Activated naive CD4-positive, alpha-beta T cell treated with anti-CD3 and anti-CD28 coated beads, Interleukin-2, amount 10 ng/mL, durations not matched to agents 7 days and 5 days (primary cell): ENCODE results near the gene RPS6KA4.
"Not testable (repeated sequence)": the region's sequence is repeated elsewhere in the genome, so short reads cannot be mapped to it uniquely, and the experiment has no call there.

Experiments used
- CTCF ChIA-PET: fragments of 350-600 bp; sonication (Branson Sonifier 250); formaldehyde crosslinking; loops from one replicate; lab custom pipeline; 2021; ENCODE audit warnings: antibody characterized with exemption; lab: Charles Lee
- DNase-seq: peaks from one replicate; pipeline ENCODE4 v3.0.0-alpha.2; 2020
- H3K27ac Mint-ChIP-seq: one replicate; pipeline ENCODE4 v1.8.0; 2021; ENCODE audit warnings: mild to moderate bottlenecking, moderate library complexity, mixed read lengths
- H3K27me3 Mint-ChIP-seq: one replicate; pipeline ENCODE4 v1.8.0; 2021; ENCODE audit warnings: mild to moderate bottlenecking, mixed read lengths
- H3K36me3 Mint-ChIP-seq: one replicate; pipeline ENCODE4 v1.8.0; 2021; ENCODE audit warnings: mixed read lengths
- H3K4me1 Mint-ChIP-seq: one replicate; pipeline ENCODE4 v1.8.0; 2021; ENCODE audit warnings: mixed read lengths
- H3K4me3 Mint-ChIP-seq: one replicate; pipeline ENCODE4 v1.8.0; 2021; ENCODE audit warnings: mild to moderate bottlenecking, moderate library complexity, mixed read lengths
- H3K9me3 Mint-ChIP-seq: one replicate; pipeline ENCODE4 v1.8.0; 2021; ENCODE audit warnings: mixed read lengths

Gene RPS6KA4

DNA sequence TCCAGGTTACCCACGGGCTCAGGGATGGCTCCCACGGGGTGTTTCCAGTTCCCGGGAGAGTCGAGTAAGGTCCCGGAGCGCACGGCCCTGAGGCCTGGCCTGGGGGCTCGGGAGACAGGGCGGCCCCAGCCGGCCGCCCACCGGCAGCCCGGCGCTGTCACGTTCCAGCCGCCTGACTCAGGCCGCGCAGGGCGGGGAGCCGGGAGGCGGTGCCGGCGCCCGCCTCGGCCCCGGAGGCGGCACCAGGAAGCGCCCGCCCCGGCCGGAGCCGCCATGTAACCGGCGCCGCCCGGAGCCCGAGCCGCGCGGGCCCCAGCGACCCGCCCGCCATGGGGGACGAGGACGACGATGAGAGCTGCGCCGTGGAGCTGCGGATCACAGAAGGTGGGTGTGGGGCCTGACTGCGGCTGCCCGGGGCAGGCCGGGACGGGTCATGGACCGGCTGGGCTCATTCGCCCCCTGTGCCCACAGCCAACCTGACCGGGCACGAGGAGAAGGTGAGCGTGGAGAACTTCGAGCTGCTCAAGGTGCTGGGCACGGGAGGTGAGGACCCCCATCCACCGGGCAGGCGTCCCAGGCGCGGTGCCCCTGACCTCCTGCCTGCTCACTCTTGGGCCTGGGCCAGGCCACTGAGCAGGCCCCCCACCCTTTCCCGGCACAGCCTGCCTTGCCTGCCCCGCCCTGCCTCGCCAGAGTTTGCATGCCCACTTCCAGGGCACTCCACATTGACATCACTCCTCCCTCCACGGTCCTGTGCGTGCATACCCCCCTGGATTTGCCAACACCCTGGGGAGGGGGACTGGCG lies at the start of gene RPS6KA4:
RPS6KA4 (plus strand) TSS at position 256 of the 805 bp plus-strand sequence; CDS start at position 330, 74 bp downstream.
- peak within 1 kb of the TSS; percentile 85 for H3K27ac Mint-ChIP-seq
- H3K36me3 Mint-ChIP-seq, result peaks cover 34% of the 10 kb centered on the region
- no peaks in the 10 kb centered on the region for H3K9me3 Mint-ChIP-seq
- peak within 1 kb of the TSS; percentile 89 for H3K4me3 Mint-ChIP-seq
- CTCF ChIA-PET, result interaction anchor here (0.8 to 4.0 kb wide), 7 partner anchors 13 to 295 kb away, joined by 3 to 22 read pairs (median 4); partner anchors contain the start of genes PRDX5 and TRMT112
- H3K4me1 Mint-ChIP-seq, result peaks cover 39% of the 10 kb centered on the region
- peak; percentile 68 for DNase-seq
- H3K27me3 Mint-ChIP-seq, result no peaks in the 10 kb centered on the region

DNA sequence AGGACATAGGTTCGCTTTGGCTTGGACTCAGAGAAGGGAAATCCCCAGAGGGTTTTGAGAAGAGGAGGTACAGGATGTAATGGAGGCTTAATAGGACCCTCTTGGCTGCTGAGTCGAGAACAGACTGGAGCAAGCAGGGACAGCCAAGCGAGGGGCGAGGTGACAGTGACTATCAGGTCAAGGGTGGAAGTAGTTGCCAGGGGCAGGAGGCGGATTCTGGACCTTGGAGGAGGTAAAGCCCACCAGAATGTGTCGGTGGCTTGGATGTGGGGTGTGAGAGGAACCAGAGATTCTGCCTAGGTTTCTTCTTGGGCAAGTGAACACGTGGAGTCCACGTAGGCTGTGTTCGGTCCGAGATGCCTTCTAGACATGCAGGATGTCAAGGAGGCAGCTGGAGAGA lies 46.0 kb upstream of the RPS6KA4 start:
- CTCF ChIA-PET, result no interaction called here
- H3K4me3 Mint-ChIP-seq, result no peak overlapping the region
- H3K27me3 Mint-ChIP-seq, result no peaks in the 10 kb centered on the region
- peak overlapping the region; percentile 67 for H3K27ac Mint-ChIP-seq
- H3K9me3 Mint-ChIP-seq, result no peaks in the 10 kb centered on the region
- H3K4me1 Mint-ChIP-seq, result peaks cover 43% of the 10 kb centered on the region
- no peak for DNase-seq
- H3K36me3 Mint-ChIP-seq, result peaks cover 28% of the 10 kb centered on the region

GRCh38 chr11:64313491-64314145 lies 45.3 kb upstream of the RPS6KA4 start:
- H3K36me3 Mint-ChIP-seq, result peaks cover 31% of the 10 kb centered on the region
- CTCF ChIA-PET, result interaction anchor here (1.3 kb wide), 1 partner anchor 18 kb away, joined by 4 read pairs; no protein-coding TSS in a partner anchor
- H3K27ac Mint-ChIP-seq, result peak overlapping the region; percentile 67
- H3K9me3 Mint-ChIP-seq, result no peaks in the 10 kb centered on the region
- peaks cover 48% of the 10 kb centered on the region for H3K4me1 Mint-ChIP-seq
- DNase-seq, result no peak
- H3K27me3 Mint-ChIP-seq, result no peaks in the 10 kb centered on the region
- H3K4me3 Mint-ChIP-seq, result no peak overlapping the region

- Mint-ChIP-seq H3K4me1 (peaks cover 54% of the 10 kb centered on the region), H3K36me3 (peaks cover 31% of the 10 kb centered on the region), H3K9me3 (no peaks in the 10 kb centered on the region), H3K27me3 (no peaks in the 10 kb centered on the region), H3K27ac (peak overlapping the region; percentile 8), H3K4me3 (no peak overlapping the region)
- CTCF ChIA-PET, result interaction anchor here (1.3 kb wide), 1 partner anchor 18 kb away, joined by 4 read pairs; no protein-coding TSS in a partner anchor
- DNase-seq, result no peak
Observed at GRCh38 chr11:64314146-64314804, 44.7 kb upstream of the RPS6KA4 start.

DNA sequence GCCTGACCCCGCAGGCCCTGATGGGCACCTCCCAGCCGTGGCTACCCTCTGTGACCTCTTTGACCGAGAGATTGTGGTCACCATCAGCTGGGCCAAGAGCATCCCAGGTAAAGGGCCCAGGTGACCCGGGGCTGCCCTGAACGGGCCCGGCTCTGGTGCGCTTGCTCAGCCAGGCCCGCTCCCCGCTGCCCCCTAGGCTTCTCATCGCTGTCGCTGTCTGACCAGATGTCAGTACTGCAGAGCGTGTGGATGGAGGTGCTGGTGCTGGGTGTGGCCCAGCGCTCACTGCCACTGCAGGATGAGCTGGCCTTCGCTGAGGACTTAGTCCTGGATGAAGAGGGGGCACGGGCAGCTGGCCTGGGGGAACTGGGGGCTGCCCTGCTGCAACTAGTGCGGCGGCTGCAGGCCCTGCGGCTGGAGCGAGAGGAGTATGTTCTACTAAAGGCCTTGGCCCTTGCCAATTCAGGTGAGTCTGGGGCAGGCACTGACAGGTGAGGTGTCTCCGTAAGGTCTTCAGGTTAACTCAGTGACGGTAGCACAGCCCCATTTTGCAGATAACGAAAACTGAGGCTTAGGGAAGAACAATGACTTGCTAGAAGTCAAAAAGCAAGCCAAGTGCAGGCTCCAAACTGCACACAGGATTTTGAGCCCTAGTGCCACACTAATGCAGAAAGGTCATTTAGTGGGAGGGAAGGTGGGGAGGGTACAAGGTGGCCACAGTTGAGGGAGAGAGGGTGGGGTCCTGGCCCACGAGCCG lies 44.0 kb upstream of the RPS6KA4 start:
- H3K36me3 Mint-ChIP-seq, result peaks cover 31% of the 10 kb centered on the region
- no peaks in the 10 kb centered on the region for H3K9me3 Mint-ChIP-seq
- no peaks in the 10 kb centered on the region for H3K27me3 Mint-ChIP-seq
- H3K27ac Mint-ChIP-seq, result peak overlapping the region; percentile 37
- H3K4me1 Mint-ChIP-seq, result peaks cover 58% of the 10 kb centered on the region
- CTCF ChIA-PET, result interaction anchor here (1.3 kb wide), 1 partner anchor 17 kb away, joined by 4 read pairs; no protein-coding TSS in a partner anchor
- no peak overlapping the region for H3K4me3 Mint-ChIP-seq
- DNase-seq, result no peak

- CTCF ChIA-PET, result interaction anchor here (2.2 to 3.3 kb wide), 3 partner anchors 16 to 44 kb away, joined by 9 to 46 read pairs (median 24); partner anchors contain the start of gene RPS6KA4
- not testable (repeated sequence) for DNase-seq, H3K9me3 Mint-ChIP-seq, H3K27me3 Mint-ChIP-seq
- Mint-ChIP-seq H3K36me3 (peaks cover 37% of the 10 kb centered on the region), H3K4me3 (peak overlapping the region; percentile 97), H3K4me1 (peaks cover 62% of the 10 kb centered on the region), H3K27ac (peak overlapping the region; percentile 100)
Observed at GRCh38 chr11:64315667-64316526, 43.1 kb upstream of the RPS6KA4 start.

GRCh38 chr11:64316672-64317324 lies 42.2 kb upstream of the RPS6KA4 start:
- CTCF ChIA-PET, result interaction anchor here (0.6 to 3.3 kb wide), 13 partner anchors 9 to 111 kb away, joined by 4 to 46 read pairs (median 9); partner anchors contain the start of genes CCDC88B, ESRRA, FERMT3 and RPS6KA4
- Mint-ChIP-seq H3K4me1 (peaks cover 62% of the 10 kb centered on the region), H3K36me3 (peaks cover 44% of the 10 kb centered on the region), H3K27me3 (no peaks in the 10 kb centered on the region), H3K4me3 (peak overlapping the region; percentile 97), H3K9me3 (no peaks in the 10 kb centered on the region), H3K27ac (peak overlapping the region; percentile 100)
- DNase-seq, result peak; percentile 57

GRCh38 chr11:64317325-64317960 lies 41.5 kb upstream of the RPS6KA4 start, which contains the start of gene TRMT112:
Gene TRMT112, minus strand, starts transcription at chr11:64317559. Its CDS starts 33 bp downstream, at chr11:64317526.
- Mint-ChIP-seq H3K9me3 (no peaks in the 10 kb centered on the region), H3K4me1 (peaks cover 62% of the 10 kb centered on the region), H3K36me3 (peaks cover 46% of the 10 kb centered on the region), H3K4me3 (peak within 1 kb of the TSS; percentile 97), H3K27me3 (no peaks in the 10 kb centered on the region), H3K27ac (peak within 1 kb of the TSS; percentile 100)
- peak; percentile 99 for DNase-seq
- CTCF ChIA-PET, result interaction anchor here (0.6 to 3.3 kb wide), 23 partner anchors 10 to 1588 kb away, joined by 3 to 46 read pairs (median 6); partner anchors contain the start of genes CATSPERZ, CCDC88B, ESRRA and FERMT3

GRCh38 chr11:64317961-64318765 lies 40.8 kb upstream of the RPS6KA4 start, which contains the start of gene PRDX5:
Gene PRDX5, plus strand, starts transcription at chr11:64318121. Its CDS starts 95 bp downstream, at chr11:64318216.
- H3K27me3 Mint-ChIP-seq, result no peaks in the 10 kb centered on the region
- H3K36me3 Mint-ChIP-seq, result peaks cover 42% of the 10 kb centered on the region
- peak within 1 kb of the TSS; percentile 97 for H3K4me3 Mint-ChIP-seq
- DNase-seq, result peak; percentile 97
- peak within 1 kb of the TSS; percentile 100 for H3K27ac Mint-ChIP-seq
- peaks cover 55% of the 10 kb centered on the region for H3K4me1 Mint-ChIP-seq
- CTCF ChIA-PET, result interaction anchor here (0.6 to 3.3 kb wide), 22 partner anchors 9 to 1588 kb away, joined by 3 to 46 read pairs (median 6); partner anchors contain the start of genes CATSPERZ, CCDC88B, ESRRA and FERMT3
- H3K9me3 Mint-ChIP-seq, result no peaks in the 10 kb centered on the region

GRCh38 chr11:64318766-64319761 lies 39.9 kb upstream of the RPS6KA4 start:
- peaks cover 54% of the 10 kb centered on the region for H3K4me1 Mint-ChIP-seq
- DNase-seq, result no peak
- H3K36me3 Mint-ChIP-seq, result peaks cover 40% of the 10 kb centered on the region
- H3K27me3 Mint-ChIP-seq, result no peaks in the 10 kb centered on the region
- no peaks in the 10 kb centered on the region for H3K9me3 Mint-ChIP-seq
- H3K4me3 Mint-ChIP-seq, result peak overlapping the region; percentile 97
- CTCF ChIA-PET, result interaction anchor here (0.9 to 3.3 kb wide), 4 partner anchors 12 to 34 kb away, joined by 4 to 46 read pairs (median 20); partner anchors contain the start of gene ESRRA
- H3K27ac Mint-ChIP-seq, result peak overlapping the region; percentile 100
